Stimulated activated CD8-positive, alpha-beta memory T cell treated with anti-CD3 and anti-CD28 coated beads, Interleukin-12 subunit alpha, Interleukin-12 subunit beta, amount 100 ng/mL, for 1 hour (primary cell): ENCODE data around the gene RAB11FIP4.

ENCODE experiments used
- DNase-seq: peaks from one replicate; pipeline ENCODE4 v3.0.0-alpha.2; 2020; ENCODE audit warnings: low read depth

RAB11FIP4 gene

DNA sequence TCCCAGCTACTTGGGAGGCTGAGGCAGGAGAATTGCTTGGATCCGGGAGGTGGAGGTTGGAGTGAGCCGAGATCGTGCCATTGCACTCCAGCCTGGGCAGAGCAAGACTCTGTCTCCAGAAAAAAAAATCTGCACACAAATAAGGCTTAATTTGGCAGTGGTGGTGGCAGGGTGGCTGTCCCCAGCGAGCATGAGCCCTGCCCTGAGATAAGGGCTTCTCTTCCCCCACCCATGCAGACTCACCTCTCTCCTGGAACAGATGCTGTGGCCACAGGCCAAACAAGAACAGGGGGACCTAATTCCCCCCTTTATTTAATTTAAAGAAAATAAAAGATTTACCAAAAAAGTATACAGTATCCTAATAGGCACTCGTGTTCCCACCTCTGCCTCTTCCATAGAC, 157.2 kb downstream of the RAB11FIP4 start:
- DNase-seq = no peak

DNA sequence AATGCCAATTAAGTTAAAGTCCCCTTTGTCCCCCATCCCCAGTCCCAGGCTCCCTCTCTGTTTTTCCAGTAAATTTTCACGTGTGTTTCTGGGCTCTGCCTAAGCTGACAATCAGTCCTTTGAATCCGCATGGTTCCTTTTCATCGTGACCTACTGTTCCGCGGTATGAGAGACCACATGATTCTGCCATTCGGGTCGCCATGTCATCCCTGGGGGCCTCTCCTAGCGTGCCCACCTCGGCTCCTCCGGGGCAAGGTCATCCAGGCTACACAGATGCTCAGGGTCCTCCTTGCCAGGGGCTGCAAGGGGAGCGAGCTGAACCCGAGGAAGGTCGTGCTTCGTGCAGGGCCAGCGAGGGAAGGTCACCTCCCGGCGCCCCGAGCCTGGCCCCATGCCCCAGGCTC, 157.6 kb downstream of the RAB11FIP4 start:
- DNase-seq = peak; percentile 4

DNA sequence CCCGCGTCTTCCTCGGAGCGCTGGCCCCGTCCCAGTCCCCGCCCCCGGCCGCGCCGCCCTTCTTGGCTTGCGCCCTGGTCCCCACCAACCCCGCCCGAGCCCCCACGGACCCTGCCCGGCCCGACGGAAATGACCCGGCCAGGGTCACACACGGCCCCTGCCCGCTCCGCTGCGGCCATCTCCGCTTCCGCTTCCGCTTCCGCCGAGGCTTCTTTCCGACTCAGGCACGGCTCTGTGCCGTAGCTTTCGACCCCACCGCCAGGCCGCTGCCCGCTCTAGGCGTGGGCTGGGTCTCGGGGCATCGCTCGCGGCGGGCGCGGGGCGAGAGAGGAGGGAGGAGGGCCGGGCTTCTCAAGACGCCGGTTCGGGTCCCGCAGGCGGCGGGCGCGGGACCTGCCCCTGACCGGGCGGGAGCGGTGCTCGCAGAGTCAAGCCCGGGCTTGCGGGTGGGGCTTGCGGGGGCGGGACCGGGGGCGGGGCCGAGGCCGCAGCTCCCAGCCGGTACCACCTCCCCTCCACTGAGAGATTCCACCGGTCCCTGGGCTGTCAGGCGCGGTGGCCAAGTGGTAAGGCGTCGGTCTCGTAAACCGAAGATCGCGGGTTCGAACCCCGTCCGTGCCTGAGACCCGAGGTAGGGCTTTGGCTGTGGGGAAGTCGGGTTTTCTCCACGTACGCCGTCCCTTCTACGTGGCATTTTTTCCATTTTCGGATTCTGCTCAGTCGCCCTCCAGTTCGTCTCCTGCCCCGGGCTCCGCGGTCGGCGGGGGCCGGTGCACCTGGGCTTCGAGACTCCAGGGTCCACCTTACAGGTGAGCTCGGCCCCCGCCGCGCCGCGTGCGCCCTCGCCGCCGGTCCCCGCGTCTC, 158.3 kb downstream of the RAB11FIP4 start:
- peak; percentile 85 for DNase-seq

DNA sequence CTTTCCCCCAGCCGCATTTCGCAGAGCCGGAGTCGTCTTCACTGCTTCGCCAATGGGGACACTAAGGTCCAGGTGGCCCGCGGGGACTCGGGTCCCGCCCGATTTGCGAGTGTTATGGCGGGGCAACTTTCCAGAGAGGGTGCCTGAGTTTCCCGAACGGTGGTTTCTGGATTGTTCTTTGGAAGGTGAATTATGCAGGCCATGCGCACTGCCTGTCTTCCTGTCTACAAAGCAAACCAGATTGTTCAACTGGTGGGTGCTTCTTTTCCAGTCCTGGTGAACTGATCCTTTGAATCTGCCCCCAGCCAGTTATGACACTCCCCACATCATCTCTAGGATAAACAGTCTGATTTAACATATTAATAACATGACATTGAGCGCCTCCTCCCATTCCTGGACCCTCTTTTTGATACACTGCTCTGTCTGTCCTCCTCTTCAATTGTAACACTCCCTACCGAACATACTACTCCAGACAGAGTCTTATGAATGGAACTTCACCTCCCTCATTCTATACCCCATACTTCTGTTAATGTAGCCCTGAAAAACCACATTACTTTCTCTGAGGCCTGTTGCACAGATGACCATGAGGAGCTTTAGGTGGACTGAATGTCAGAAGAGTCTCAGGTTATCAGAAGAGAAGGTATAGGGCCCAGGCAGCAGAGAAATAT, 159.0 kb downstream of the RAB11FIP4 start:
- DNase-seq = peak; percentile 4

DNA sequence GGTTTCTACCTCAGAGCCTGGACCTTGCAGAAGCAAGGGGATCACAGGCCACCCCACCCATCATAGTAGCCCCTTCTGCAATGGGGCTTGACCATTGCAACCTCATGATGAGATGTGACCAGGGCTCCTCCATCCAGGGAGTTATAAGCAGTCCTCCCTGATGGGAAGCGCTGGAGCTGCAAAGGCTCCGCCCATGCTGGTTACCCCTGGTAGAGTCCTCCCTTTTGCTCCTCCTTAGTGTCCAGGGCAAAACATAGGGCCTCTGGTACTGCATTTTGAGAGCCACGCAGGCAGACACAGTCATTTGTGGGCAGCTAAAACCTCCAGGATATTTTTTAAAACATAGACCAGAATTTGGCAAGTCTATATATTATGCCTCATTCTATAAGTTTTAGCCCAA, 161.1 kb downstream of the RAB11FIP4 start:
- no peak for DNase-seq

DNA sequence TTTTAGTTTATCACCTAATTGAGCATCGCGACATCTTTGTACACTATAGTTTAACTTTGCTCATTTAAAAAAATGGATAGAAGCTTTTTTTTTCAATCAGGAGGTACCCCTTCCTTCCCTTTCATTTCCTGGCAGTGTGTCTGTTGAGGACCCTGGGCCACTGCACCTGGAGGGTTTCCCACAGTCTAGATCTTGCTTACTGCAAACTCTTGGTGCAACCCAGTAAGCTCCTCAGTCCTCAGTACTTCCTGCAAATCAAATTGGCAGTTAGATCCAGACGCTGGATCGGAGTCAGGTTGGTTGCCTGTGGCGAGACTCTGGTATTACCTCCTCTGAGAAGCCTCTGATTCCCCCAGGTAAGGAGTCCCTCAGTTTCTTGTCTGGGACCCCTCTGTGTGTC, 162.0 kb downstream of the RAB11FIP4 start:
- no peak for DNase-seq

DNA sequence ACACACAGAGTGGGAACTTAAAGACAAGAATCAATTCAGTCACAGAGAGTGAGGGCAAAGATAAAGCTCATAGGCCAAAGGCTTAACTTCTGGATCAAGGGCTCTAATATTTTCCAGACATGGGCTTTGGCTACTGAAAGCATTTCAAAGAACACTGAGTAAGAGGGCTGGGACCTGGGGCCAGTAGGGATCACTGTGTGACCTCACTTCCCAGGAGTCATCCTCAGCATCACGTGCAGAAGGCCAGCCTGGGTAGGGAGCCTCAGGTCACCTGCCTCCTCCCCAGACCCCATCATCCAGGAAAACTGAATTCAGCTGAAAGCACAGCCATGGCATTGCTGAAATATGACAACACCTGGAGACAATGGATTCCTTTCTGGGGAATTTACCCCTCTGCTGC, 163.5 kb downstream of the RAB11FIP4 start:
- DNase-seq = no peak

DNA sequence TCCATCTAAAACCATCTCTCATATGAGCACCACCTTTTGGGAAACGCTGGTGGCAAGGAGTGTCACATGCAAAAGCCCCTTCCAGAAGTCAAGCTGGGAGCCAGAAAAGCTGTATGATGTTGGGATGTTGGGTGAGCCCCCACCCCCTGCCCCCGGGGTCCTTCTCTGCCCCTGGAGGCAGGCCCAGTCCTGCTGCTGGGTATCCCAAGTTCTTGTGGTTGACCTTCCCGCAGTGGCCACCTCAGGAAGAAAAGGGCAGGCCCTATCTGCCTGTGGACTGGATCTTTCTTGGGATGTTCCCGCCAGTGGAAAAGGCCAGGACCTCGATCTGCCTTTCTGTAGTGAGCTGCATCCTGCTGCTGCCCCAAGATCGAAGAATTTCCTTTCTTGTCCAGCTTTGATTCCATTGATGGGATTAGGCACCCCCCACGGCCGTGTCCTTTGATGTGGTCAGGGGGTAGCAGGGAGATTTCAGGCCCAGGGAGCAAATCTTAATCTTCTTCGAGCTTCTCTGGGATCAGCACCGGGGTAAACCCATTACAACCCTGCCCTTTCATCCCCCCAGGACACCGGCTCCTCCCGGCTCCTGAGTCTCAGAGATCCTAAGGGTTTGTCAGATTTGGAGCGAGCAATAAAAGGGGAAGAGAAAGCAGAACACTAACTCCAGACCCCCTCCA, 165.6 kb downstream of the RAB11FIP4 start:
- DNase-seq = no peak

DNA sequence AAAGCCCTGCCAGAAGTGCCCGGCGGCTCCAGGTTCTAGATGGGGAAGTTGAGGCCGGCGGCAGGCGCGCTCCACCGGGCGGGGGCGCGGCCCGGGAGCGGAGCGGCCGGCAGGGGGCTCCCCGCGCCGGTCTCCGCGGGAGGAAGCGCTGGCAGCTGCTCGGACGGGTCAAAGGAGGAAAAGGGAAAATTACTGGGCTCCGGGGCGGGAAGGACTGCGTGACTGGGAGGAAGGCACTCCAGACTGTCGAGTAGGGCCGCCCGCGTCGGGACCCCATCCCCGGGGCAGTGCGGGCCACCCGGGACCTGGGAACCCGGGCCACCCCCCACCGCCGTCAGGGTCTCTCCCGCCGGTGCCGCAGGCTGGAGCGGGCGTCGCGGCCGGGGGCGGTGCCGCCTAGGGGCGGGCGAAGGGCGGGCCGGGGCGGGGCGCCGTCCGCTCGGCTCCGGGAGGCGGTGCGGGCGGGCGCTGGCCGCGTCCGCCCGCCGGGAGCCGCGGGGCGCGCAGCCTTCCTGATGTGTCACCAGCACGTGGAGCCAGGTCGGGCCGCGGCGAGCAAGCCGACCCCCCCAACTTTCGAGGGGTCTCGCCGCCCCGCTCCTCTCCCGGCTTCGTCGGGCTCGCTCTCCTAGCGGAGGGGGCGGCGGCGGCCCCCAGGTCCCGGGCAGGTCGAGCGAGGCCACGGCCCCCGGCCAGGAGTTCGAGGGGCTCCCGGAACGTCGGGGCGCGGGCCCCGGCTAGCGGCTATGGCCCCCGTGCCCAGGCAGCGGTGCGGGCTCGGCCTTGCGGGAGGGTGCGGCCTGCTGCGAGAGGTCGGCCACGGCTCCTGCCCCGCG, 167.5 kb downstream of the RAB11FIP4 start:
- peak; percentile 30 for DNase-seq

DNA sequence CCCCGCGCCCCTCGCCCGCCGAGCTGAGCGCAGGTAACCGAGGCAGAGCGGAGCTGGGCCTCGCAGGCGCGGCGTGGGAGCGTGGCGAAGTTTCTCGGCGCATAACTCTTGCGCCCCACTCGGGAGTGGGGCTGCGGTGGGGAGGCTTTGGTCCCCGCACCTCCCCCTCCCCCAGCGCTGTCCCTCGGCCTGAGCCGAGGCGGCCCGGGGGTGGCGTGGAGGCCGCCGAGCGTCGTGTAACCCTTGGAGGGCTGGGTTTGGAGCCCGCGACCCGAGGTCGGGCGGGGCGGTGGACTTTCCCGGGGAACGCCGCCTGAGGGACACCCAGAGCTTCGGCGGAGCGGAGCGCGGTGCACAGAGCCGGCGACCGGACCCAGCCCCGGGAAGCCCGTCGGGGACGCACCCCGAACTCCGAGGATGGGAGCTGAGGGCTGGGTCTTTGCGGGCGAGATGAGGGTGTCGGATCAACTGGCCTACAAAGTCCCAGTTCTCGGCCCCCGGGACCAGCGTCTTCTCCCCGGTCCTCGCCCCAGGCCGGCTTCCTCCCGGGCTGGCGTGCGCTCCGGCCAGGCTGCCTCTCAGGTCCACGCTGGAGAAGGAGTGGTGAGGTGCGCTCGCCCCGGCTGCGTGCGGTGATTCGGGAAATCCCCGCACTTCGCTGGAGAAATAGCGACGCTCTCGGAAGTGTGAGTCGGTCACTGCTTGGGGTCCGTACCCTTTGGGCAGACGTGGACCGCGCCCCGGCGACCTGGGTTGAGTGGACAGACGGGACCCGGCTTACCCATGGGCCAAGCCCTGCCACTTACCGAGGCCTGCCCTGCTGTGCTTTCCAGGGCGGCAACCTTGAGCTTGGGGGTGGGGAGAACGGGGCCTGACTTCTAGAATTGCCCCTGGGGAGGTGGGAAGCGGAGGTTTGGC, 168.4 kb downstream of the RAB11FIP4 start:
- DNase-seq = no peak

DNA sequence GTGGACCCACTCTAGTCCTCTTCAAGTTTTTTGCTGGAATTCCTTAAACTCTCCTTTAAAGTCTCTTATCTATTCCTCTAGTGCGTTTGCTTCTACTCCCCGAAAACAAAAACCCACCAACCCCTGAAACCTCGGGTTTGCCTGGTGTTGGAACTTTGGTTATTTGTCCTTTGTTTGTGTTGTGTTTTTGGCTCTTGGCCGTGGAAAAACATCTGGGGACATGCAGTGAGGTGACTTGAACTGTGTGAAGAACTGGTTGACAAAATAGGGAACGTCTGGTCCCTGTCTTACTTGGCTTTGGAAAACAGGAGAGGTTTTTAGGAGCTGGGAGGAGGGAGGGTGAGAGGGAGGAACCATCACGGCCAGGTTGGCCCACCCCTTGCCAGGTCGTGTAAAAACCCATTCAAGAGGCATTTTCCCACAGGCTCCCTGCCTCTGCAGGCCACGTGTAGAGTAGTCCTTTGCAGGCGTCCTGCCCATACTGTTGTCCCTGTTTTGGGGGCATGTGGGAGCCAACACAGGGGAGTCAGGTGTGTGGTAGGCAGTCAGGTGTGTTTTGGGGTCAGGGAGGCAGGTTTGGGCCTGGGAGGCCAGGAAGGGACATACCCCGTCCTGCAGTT, 169.3 kb downstream of the RAB11FIP4 start:
- DNase-seq = no peak

DNA sequence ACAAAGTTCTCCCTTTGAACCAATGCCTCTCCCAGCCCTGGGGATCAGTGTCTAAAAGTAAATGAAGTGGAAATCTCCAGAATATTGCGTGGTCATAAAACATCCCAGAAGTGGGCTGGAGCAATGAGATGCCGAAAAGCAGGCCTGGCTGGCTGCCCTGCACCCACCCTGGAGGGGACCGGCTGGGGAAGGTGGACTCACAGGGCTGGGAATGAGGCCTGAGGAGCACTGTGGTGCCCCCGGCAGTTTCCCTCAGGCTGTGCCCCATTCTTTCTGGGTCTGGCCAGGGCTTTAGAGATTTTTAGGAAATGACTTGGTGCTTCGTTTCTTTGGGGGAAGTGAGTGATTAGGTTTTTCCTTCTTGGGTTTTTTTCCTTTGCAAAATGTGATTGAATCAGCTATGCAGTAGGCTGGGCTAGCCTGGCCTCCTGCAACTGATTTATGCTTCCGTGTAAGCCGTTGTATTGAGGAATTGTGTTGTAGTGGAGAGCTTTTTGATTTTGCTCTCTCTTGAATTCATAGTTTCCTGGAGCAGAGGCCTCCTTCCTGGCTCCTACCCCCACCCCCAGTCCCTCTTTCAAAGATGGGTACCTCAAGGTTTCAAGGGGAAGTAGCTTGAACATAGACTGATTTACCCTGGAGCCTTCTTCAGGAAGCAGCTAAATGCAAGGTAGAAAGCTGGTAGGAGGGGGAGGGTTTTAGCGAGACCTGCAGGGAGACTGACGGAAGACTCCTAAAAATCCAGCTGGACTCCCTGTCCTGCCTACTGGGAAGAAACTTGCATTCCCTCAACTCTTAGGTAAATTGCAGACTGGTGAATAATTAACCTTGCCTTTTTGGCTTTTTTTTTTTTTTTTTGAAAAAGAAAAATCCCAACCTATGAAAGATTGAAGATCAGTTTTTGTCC, 170.2 kb downstream of the RAB11FIP4 start:
- no peak for DNase-seq

DNA sequence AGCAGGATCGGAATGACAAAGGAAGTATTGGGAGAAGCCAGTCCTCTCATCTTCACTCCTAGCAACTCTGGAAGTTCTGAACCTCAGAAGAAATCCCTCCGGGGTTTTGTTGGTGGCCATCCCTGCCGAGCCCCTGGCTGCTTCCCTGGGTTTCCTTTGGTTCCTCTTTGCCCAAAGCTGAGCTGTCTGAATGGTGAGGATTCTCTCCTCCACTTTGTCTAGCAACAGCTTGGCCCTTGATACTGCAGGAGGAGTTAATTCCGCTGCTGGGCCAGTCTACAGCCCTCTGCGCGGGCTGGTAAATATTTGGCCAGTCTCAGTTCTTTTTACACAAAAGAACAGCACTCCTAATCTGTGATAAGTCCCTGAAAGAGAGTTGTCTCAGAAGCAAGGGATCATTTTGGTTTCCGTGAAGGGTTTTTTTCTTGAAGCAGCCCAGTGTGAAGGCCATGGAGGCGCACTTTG, 170.9 kb downstream of the RAB11FIP4 start:
- no peak for DNase-seq

DNA sequence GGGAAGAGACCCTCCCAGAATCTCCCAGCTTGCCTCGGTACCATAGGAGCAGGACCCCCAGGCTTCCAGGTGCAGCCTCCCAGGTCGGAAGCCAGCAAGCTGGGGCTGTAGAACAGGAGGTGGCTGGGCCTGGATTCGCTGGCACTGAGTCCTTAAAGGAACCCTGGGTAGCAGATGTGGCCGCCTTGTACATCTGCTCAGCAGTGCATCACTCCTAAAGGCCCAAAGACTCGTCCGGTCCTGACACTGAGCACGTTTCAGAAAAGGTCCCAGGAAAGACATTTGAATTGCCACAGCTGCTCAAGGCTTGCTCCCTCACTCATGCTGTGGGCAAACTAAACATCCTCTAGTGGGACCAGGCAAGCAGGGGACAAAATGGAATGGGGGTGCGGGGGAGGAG, 172.8 kb downstream of the RAB11FIP4 start:
- DNase-seq = no peak

DNA sequence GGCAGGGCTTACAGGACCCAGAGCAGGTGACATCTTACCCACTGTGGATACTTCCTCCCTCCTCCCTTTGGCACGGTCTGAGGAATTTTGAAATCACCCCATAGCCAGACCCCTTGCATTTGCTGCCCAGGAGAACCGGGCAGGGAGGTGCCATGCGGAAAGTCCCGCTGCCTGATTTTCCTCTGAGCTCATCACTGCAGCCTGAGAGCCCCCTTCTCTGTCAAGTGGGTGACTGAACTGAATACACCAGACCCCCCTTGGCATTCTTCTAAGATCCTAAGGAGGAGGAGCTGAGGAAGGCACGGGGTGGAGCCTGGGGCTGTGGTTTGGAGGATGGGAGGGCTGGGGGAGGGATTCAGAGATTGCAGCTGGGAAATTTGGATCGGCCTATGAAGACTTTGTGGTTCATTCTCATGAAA, 173.4 kb downstream of the RAB11FIP4 start:
- no peak for DNase-seq

DNA sequence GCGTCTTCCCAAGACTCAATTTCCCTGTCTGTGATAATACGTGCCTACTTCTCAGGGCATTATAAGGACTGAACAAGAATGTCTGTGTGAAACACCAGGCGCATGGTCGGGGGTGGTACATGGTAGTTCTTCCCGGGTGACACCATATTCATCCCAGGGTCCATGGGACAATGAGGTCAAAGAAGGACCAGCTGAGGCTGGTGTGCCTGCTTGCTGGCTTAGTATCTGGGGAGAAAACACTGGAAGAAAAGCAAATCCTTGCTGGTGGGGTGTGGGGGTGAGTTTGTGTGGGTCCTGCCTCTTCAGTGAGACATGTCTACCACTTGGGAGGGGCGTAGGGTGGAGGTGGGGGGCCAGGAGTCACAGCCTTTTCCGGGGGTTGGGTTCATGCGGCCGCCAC, 174.2 kb downstream of the RAB11FIP4 start:
- no peak for DNase-seq

DNA sequence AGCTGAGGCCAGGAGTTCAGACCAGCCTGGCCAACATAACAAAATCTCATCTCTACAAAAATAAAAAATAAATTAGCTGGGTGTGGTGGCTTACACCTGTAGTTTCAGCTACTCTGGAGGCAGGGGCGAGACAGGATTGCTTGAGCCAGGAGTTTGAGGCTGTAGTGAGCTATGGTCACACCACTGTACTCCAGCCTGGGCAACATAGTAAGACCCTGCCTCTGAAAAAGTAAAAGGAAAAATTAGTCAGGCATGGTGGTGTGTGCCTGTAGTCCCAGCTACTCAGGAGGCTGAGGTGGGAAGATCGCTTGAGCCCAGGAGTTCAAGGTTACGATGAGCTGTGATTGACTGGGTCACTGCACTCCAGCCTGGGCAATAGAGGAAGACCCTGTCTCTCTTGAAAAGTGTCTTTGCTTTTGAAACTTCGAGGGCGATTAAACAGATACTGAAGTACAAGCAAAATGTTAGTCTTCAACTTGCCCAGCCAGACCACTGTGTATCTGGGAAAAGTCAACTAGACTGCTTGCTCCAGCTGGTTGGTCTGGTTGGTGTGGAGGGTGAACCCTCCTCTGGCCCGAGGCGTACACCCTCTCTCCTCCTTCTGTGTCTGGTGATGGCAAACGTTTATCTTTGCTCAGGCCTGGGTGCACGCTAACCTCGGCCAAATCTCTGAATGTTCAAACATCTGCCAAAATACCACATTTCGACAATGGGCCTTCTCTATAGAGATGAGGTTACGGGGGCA, 174.9 kb downstream of the RAB11FIP4 start:
- no peak for DNase-seq

DNA sequence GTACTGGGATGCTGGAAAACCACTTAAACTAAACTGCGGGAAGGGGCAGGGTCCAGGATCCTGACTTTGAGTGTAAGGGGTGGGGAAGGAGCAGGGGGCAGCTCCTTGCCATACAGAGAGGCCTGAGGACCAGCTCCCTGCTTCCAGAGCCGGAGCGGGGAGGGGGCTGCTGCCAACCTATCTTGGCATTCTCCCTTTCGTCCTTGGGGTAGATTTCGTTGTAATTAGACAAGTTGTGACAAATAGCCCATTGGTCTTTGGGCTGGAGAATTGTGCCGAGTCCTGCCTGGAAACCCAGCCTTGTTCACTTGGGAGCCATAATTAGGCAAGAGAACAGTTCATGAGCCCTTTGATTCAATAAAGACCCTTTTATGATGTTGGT, 175.5 kb downstream of the RAB11FIP4 start:
- DNase-seq = no peak

DNA sequence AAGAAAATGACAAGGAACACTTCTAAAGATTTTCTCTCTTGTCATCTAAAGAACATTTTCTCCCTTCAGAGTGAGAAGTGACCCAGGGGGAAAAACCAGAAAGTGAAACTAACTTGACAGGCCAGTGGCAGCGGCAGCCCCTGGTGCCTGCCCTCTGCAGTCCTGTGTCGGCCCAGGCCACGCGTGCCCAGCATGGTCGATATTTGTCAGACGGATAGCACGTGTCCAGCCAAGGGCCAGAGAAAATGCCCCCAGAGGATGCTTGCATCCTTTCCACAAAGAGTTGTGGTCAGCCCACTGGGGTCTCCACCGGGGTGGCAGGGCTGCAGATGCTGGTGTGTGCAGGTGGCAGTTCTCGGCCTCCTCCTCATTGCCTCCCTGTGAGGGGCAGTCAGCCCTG, 176.6 kb downstream of the RAB11FIP4 start:
- no peak for DNase-seq
